ENCODE results near the gene MRO.

- TF ChIP-seq, protein P1, sequence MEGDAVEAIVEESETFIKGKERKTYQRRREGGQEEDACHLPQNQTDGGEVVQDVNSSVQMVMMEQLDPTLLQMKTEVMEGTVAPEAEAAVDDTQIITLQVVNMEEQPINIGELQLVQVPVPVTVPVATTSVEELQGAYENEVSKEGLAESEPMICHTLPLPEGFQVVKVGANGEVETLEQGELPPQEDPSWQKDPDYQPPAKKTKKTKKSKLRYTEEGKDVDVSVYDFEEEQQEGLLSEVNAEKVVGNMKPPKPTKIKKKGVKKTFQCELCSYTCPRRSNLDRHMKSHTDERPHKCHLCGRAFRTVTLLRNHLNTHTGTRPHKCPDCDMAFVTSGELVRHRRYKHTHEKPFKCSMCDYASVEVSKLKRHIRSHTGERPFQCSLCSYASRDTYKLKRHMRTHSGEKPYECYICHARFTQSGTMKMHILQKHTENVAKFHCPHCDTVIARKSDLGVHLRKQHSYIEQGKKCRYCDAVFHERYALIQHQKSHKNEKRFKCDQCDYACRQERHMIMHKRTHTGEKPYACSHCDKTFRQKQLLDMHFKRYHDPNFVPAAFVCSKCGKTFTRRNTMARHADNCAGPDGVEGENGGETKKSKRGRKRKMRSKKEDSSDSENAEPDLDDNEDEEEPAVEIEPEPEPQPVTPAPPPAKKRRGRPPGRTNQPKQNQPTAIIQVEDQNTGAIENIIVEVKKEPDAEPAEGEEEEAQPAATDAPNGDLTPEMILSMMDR (IDR thresholded peaks at IDR 0.05), result no peak
- TF ChIP-seq POLR2A (IDR thresholded peaks at IDR 0.05), result no peak
These were observed 25.9 kb downstream of the MRO start for GRCh38 chr18:50793641-50794565.

All from uterus (tissue), 2 donors.